ENCODE data around the gene PLCL2.

The PLCL2 gene

DNA sequence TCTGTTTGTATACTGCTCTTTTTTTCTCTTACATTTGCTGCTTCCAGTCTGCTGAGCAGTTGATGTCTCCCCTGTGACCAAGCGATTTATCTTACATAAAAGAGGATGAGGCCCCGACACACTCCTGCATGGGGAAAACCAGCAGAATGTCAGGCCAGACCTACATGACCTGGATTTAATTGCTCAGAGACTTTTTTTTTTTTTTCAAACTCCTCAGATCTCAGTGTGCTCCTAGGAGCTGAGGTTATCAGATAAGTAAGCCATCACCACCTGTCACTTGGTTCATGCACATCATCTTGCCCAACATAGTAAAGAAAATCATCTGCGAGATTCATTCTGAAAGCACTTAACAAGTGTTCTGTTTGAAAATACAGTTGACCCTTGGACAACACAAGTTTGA, 163.1 kb downstream of the PLCL2 start:
- no peak for DNase-seq (ENCODE audit: low read depth)

DNA sequence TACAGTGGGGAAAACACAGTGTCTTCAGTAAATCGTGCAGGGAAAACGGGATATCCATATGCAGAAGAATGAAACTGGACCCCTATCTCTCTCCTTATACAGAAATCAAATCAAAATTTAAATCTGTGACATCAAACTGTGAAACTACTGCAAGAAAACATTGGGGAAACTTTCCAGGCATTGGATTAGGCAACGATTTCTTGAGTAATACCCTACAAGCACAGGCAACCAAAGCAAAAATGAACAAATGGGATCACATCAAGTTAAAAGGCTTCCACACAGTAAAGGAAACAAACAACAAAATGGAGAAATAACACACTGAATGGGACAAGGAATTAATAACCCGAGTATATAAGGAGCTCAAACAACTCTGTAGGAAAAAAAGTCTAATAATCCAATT, 165.3 kb downstream of the PLCL2 start:
- DNase-seq (ENCODE audit: low read depth): no peak

DNA sequence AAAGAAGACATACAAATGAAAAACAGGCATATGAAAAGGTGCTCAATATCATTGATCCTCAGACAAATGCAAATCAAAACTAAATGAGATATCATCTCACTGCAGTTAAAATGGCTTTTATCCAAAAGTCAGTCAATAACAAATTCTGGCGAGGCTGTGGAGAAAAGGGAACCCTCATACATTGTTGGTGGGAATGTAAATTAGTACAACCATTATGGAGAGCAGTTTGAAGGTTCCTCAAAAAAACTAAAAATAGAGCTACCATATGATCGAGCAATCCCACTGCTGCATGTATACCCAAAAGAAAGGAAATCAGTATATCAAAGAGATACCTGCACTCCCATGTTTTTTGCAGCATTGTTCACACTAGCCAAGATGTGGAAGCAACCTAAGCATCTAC, 165.8 kb downstream of the PLCL2 start:
- DNase-seq (ENCODE audit: low read depth): no peak

GRCh38 chr3:17052363-17052762, 167.6 kb downstream of the PLCL2 start:
- no peak for DNase-seq (ENCODE audit: low read depth)

DNA sequence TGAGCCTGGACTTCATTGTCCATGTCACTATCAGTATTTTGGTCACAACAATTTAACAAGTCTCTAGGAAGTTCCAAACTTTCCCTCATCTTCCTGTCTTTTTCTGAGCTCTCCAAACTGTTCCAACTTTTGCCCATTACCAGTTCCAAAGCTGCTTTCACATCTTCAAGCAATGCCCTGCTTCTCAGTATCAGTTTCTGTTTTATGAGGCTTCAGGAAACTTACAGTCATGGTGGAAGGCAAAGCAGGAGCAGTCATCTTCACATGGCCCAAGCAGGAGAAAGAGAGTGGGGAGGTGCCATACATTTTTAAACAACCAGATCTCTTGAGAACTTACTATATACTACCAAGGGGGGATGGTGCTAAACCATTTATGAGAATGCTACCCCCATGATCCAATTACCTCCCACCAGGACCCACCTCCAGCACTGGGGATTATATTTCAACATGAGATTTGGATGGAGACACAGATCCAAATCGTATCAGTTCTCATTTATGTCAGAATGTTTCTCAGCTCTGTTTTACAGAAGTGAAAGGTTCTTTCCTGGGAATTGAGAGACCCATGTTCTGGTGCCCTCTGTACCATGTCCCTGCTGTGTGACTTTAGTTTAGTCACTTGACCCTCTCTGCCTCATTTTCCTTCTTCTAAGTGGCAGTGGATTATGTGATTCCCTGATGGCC, 169.7 kb downstream of the PLCL2 start:
- no peak for DNase-seq (ENCODE audit: low read depth)

DNA sequence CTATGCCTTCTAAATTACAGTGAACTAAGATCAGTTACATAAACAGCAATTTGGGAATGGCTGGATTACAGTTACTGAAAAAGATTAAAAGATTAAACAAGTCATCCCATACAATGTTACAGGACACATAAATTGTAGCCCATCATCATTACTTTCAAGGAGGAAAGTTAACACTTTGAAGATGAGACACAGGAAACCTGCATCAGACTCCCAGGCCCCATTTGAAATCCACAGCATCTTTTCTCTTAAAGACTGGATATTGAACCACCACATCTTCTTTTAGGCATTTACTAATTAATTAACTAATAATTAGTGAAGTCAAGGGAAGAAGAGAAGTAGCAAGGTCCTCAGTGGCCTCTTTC, 170.2 kb downstream of the PLCL2 start:
- no peak for DNase-seq (ENCODE audit: low read depth)

- peak; percentile 40 for DNase-seq (ENCODE audit: low read depth)
Measured at GRCh38 chr3:17055374-17056276, 170.9 kb downstream of the PLCL2 start.

DNA sequence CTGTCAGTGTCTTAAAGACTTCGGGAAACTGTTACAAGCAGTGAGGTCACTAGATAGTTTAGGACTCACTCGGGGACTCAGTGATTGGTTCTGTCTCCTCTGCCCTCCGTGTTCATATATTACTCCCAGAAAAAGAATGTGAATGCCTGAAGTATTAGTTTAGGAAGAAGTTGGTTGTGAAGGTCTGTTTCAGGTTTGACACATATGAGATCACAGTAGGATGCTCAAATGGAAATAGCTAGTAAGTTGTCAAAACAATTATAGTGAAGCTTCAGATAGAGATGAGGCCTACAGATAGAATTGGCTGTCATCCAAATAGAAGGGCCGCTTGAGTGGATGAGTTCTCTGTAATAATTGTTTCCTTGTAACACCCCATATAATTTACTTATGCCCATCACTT, 172.6 kb downstream of the PLCL2 start:
- DNase-seq (ENCODE audit: low read depth): peak; percentile 35

DNA sequence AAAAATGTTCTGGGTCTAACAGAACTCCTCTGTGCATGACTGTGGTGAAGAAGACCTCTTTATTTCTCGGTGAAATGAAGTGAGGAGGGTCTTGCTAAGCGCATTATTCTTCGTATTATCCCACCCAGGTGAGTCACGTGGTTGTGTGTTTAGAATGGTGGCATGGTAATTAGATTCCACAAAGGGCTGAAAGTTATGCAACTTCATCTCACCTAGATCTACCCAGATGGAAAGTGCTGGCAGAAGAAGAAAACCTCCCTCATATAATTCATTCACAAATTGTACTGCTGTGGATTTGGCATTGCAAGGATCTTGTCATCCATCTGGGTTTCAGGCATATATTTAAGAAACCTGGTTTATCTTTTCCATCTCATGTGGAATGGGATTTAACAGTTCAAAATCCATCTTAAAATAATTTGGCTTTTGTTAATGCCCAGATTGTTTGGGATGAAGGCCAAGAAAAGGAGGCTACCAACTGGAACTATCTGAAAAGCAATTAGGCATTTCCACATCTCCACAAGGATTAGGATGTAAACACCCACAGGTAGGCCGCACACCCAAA, 175.3 kb downstream of the PLCL2 start:
- DNase-seq (ENCODE audit: low read depth): no peak

- no peak for DNase-seq (ENCODE audit: low read depth)
Measured at GRCh38 chr3:17061005-17061404, 176.2 kb downstream of the PLCL2 start.

DNA sequence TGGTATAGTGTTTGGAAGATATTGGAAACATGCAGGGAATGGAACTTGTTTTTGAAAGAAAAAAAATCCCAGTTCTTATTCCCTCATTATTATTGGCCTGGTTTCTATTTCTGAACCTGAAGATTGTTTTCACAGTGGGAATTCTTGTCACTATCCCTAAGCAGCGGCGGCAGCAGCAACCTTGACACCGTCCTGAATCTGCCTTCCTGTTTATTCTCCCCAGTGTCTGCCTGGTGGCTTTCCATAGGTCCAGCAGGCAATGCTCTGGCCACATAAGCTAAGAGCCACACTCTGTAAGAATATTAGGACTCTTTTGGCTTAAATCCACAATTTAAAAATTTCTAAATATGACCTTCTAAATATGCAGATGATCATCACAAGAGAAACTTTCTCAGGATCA, 178.0 kb downstream of the PLCL2 start:
- DNase-seq (ENCODE audit: low read depth): no peak

DNA sequence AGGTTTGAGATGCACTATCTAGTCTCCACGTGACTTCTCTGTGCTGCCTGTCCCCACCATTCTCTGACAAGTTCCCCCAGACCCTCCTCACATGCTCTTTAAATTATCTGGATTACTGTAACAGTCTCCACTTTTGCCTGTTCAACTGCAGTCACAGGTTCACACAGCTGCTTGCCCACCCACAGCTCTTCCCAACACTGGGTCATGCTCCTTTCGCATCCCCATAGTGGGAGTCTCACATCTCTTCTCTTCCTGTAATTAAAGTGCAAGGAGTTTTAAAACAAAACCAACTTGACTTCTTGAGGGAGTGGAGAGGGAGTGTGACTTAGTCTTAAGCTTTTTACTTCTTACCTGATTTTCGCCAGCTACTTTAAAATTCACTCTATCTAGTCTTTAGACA, 178.8 kb downstream of the PLCL2 start:
- DNase-seq (ENCODE audit: low read depth): no peak

GRCh38 chr3:17065315-17065714, 180.6 kb downstream of the PLCL2 start:
- DNase-seq (ENCODE audit: low read depth): no peak

GRCh38 chr3:17065881-17066280, 181.1 kb downstream of the PLCL2 start:
- no peak for DNase-seq (ENCODE audit: low read depth)

- no peak for DNase-seq (ENCODE audit: low read depth)
Measured at GRCh38 chr3:17069754-17070153, 185.0 kb downstream of the PLCL2 start.

DNA sequence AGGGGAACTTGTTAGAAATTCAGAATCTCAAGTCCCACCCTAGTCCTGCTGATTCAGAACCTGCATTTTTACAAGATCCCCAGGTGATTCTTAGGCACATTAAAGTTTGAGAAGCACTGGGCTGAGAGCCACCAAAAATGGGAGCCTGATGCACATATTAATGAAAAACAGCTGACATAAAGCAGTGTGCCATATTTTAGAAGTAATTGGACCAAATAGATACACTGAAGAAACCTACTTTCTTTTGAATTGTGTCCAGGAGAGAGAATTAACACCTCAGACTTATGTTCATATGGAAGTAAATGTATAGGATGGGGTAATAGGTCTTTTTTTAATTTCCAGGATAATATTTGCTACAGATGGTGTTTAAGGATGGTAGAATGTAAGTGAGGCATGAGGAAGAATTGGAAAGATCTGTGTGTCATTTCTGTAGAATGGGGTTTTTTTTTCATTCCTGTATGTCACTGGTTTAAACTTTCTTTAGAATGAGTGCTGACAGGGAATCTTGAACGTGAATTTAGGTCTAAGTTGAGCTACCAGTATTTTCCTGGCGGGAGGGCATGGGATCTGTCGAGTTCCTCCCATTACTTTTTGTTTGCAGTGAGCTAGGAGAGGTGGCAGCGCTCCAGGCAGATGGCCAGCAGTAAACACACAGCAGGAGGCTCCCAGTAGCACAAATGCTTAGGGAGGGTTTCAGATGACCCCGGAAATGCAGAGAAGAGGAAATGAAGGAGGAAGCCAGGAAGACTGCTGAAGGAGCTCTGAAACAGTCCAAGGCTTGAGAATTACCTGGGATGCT, 185.6 kb downstream of the PLCL2 start:
- peak; percentile 22 for DNase-seq (ENCODE audit: low read depth)

DNA sequence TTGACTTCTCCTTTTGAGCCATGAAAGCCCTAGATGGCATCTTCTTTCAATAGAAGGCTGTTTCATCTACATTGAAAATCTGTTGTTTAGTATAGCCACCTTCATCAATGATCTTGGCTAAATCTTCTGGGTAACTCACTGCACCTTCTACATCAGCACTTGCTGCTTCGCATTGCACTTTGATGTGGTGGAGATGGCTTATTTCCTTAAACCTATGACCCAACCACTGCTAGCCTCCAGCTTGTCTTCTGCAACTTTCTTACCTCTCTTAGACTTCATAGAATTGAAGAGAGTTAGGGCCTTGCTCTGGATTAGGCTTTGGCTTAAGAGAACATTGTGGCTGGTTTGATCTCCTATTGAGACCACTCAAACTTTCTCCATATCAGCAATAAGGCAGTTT, 189.8 kb downstream of the PLCL2 start:
- no peak for DNase-seq (ENCODE audit: low read depth)

GRCh38 chr3:17075358-17075757, 190.6 kb downstream of the PLCL2 start:
- no peak for DNase-seq (ENCODE audit: low read depth)

DNA sequence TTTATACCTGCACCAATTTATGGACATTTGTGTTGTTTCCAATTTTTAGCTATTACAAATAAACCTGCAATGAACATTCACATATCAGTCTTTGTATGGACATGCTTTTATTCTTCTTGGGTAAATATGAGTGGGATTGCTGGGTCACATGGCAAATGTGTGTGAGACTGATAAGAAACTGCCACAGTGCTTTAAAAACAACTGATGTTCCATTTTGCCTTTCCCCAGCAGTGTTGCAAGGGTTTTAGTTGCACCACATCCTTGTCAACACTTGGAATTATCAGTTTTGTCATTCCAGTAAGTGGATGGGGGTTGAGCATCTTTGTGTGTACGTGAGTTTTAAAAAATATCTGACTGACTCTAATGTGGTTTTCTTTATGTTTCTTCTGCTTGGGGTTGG, 191.2 kb downstream of the PLCL2 start:
- DNase-seq (ENCODE audit: low read depth): no peak

DNA sequence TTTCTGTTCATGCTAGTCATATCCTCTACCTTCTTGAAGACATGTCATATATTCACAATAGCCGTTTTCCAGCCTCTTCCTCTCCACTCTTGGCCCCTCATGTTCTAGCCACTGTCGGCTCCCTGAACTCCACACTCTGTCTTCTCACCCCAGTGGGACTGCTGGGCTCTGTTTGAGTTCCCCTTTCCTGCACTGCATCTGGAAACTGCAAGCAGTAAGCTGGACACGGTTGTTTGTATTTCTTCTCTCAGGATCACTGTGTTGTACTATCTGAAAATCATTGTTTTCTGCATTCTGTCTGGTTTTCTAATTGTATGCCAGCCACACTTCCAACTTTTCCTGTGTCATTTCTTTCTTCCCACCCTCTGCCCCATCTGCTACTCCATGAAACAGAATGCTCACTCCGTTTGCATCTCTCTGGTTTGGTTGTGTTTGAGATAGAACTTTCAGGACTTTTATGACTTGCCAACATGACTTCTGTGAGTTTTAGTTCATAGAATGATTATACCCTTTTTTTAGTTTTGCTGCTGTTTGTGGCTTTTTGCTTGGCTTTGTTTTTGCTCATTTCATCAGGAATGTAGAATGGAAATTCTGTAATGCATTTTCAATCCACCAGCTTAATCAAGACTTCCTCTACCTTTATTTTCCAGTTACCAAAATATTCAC, 192.3 kb downstream of the PLCL2 start:
- no peak for DNase-seq (ENCODE audit: low read depth)

DNA sequence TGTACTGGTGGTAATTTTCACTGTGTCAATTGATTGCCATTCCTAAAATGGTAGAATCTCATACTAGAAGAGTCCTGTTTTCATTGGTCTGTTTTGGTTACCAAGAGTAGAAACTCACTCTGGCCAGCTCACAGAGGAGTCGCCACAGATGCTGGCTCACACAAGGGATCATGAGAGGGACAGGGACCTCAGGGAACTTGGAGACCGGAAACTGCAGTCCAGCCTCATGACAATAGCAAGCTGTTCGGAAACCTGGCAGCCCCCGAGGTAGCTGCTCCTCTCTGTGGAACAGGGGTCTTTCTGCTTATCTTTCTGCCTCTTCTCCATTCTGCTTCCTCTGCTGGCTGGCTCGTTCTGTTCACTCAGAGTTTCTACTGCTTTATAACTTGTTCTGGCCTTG, 192.9 kb downstream of the PLCL2 start:
- no peak for DNase-seq (ENCODE audit: low read depth)

DNA sequence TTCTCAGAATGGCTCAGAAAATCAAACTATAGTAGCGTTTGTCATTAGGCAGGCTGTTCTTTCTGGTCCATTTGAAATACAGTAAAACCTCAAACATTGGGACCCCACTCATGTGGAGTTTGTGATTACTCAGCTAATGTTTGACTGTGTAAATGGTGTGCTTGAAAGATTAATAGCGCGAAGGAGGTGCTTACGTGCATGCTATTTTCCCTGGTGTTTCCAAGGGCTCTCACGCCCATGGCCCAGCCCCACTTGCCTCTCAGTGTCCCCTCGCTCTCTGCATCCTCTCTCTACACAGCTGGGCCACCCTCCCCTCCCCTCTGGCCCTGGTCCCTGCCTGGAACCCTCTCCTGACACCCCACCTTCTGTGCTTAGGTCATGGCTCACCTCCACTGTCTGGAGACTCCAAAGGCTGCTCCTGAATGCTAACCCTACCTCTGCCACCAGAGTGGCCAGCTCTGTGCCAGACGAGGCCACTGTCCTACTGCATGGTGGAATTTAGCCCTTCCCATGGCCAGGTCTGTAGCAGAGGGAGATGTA, 194.2 kb downstream of the PLCL2 start:
- DNase-seq (ENCODE audit: low read depth): no peak

Measured in GM04504 (cell line).